Progenitor cell of endocrine pancreas (in vitro differentiated cells): Measurements from ENCODE around the gene FREM2. TPM values are rescaled to one million over a fixed set of nuclear protein-coding genes. Genes with fewer than 3 reads are reported as not detected.

ENCODE experiments used
- DNase-seq: peaks from one replicate; pipeline ENCODE4 v3.0.0; 2021; ENCODE audit warnings: low spot score; ENCODE audit not compliant: unreplicated experiment
- H3K27ac Mint-ChIP-seq: 2 replicates; pipeline ENCODE4 v1.8.0; 2021; ENCODE audit warnings: mild to moderate bottlenecking, moderate library complexity, mixed read lengths
- H3K27me3 Mint-ChIP-seq: 2 replicates; pipeline ENCODE4 v1.8.0; 2021; ENCODE audit warnings: mixed read lengths
- H3K36me3 Mint-ChIP-seq: 2 replicates; pipeline ENCODE4 v1.8.0; 2022; ENCODE audit warnings: mixed read lengths; ENCODE audit not compliant: insufficient read depth
- H3K4me1 Mint-ChIP-seq: 2 replicates; pipeline ENCODE4 v1.8.0; 2021; ENCODE audit warnings: low read depth, mixed read lengths
- H3K4me3 Mint-ChIP-seq: 2 replicates; pipeline ENCODE4 v1.8.0; 2021; ENCODE audit warnings: low read depth, mild to moderate bottlenecking, moderate library complexity, mixed read lengths
- H3K9me3 Mint-ChIP-seq: 2 replicates; pipeline ENCODE4 v1.8.0; 2021; ENCODE audit warnings: low read depth, mixed read lengths
- total RNA-seq: library from RNA; stranded (reverse); gene quantifications from 2 replicates; pipeline ENCODE4 v1.2.1, GENCODE V29; 2021
- TF ChIP-seq, protein P1 (sequence below): fragments of 200-600 bp; sonication (generic); IDR thresholded peaks from one replicate; pipeline ENCODE4 v1.5.0; 2021; ENCODE audit warnings: antibody characterized with exemption, mild to moderate bottlenecking; ENCODE audit not compliant: unreplicated experiment

The FREM2 gene
- total RNA-seq, 1 donor from 2014 or later: 75.3 TPM

DNA sequence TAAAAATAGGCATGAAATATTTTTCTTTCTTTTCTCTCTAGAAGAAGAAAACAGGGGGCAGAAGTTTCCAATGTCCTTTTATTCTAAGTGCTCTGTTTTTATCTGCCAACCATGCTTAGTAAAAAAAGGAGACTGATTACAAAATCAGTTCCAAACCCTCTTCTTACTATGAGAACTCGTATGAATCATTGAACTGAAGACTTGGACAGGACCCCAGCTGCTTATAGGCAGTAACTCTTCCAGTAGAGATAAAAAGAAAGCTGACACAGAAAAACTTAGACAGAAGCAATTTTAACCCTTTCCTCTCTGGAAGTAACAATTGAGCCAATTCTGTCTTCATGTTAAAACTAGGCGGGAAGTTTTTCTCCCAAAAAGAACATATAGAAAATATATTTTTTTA is 24.5 kb upstream of the FREM2 start:
- TF ChIP-seq, protein P1, sequence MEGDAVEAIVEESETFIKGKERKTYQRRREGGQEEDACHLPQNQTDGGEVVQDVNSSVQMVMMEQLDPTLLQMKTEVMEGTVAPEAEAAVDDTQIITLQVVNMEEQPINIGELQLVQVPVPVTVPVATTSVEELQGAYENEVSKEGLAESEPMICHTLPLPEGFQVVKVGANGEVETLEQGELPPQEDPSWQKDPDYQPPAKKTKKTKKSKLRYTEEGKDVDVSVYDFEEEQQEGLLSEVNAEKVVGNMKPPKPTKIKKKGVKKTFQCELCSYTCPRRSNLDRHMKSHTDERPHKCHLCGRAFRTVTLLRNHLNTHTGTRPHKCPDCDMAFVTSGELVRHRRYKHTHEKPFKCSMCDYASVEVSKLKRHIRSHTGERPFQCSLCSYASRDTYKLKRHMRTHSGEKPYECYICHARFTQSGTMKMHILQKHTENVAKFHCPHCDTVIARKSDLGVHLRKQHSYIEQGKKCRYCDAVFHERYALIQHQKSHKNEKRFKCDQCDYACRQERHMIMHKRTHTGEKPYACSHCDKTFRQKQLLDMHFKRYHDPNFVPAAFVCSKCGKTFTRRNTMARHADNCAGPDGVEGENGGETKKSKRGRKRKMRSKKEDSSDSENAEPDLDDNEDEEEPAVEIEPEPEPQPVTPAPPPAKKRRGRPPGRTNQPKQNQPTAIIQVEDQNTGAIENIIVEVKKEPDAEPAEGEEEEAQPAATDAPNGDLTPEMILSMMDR: no peak
- H3K27me3 Mint-ChIP-seq: no peaks in the 10 kb centered on the region
- H3K36me3 Mint-ChIP-seq: no peaks in the 10 kb centered on the region
- no peak overlapping the region for H3K4me3 Mint-ChIP-seq
- no peak for DNase-seq
- peaks cover 28% of the 10 kb centered on the region for H3K4me1 Mint-ChIP-seq
- H3K9me3 Mint-ChIP-seq: no peaks in the 10 kb centered on the region
- no peak overlapping the region for H3K27ac Mint-ChIP-seq

DNA sequence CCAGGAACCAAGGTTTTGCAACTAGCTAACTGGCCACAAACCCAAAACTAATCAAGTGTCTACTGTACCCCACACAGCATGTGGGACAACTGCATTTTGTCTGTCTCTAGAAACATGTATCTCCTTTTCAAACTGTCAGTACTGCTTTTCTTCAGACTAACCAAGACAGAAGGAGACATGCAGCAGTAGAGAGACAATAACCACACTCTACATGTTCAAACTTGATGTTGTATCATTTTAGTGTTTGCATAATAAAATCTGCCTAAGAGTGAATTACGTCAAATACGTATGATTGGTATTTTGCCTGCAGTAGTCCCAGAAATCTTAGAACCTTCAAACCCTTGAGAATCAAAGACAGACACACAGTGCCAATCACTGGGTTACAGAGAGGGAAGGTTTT is 22.0 kb upstream of the FREM2 start:
- Mint-ChIP-seq H3K36me3 (no peaks in the 10 kb centered on the region), H3K4me1 (peaks cover 20% of the 10 kb centered on the region), H3K9me3 (no peaks in the 10 kb centered on the region), H3K27me3 (no peaks in the 10 kb centered on the region), H3K27ac (no peak overlapping the region), H3K4me3 (no peak overlapping the region)
- TF ChIP-seq, protein P1: no peak
- DNase-seq: no peak

- Mint-ChIP-seq H3K4me3 (no peak overlapping the region), H3K4me1 (peaks cover 7% of the 10 kb centered on the region)
- TF ChIP-seq, protein P1: no peak
Measured at GRCh38 chr13:38667526-38668109, 19.3 kb upstream of the FREM2 start.

DNA sequence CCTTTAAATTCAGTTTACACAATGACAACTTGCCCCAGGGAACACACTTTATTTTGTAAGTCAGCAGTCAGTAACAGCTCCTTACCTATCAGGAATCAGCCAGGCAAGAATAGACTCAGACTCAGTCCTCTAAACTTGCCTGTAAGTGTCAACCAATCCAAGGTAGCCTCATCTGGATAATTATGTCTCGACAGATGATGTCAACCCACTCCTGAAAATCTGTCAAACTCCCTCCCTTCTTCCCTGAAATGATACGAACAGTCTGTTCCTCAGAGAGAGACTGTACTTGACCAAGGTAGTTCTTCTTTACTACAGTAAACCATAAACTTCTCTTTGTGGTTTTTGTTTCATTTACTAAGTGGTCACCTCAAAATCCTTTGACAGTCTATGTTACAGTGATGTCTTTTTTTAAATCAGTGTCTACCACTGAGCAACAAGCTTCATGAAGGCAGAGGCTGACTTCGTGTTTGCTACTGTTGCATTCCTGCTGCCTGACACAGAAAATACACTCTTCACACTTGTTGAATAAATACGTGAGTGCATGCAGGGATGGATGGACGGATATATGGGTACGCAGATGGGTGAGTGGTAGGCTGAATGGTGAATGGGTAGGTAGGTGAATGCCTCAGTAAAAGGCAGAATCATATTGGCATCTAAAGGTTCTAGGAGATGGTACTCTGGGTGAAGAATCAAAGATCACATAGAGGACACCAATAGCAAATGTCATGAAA is 17.5 kb upstream of the FREM2 start:
- TF ChIP-seq, protein P1: no peak
- H3K36me3 Mint-ChIP-seq: no peaks in the 10 kb centered on the region
- no peak overlapping the region for H3K4me3 Mint-ChIP-seq
- no peak overlapping the region for H3K27ac Mint-ChIP-seq
- no peaks in the 10 kb centered on the region for H3K9me3 Mint-ChIP-seq
- DNase-seq: no peak
- H3K27me3 Mint-ChIP-seq: no peaks in the 10 kb centered on the region
- peaks cover 5% of the 10 kb centered on the region for H3K4me1 Mint-ChIP-seq

More at GRCh38 chr13:38667526-38668109, 19.3 kb upstream of the FREM2 start:
- Mint-ChIP-seq H3K27me3 (no peaks in the 10 kb centered on the region), H3K9me3 (no peaks in the 10 kb centered on the region), H3K36me3 (no peaks in the 10 kb centered on the region), H3K27ac (no peak overlapping the region)
- no peak for DNase-seq

DNA sequence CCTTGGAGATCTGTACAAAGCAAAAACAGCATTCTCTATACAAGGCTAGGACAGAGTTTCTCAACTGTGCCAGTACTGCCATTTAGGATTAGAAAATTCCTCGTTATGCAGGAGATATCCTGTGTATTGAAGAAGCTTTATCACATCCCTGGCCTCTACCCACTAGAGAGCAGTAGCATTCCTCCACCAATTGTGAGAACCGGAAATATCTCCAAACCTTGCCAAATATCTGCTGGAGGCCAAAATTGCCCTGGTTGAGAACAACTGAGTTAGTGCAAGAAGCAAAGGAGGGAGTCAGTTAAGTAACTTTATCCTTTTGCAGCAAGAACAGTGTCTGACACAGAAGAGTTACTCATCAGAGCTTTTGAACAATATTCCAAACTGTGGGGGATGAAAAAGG is 16.2 kb upstream of the FREM2 start:
- peaks cover 5% of the 10 kb centered on the region for H3K4me1 Mint-ChIP-seq
- no peaks in the 10 kb centered on the region for H3K27me3 Mint-ChIP-seq
- no peaks in the 10 kb centered on the region for H3K36me3 Mint-ChIP-seq
- no peak overlapping the region for H3K4me3 Mint-ChIP-seq
- no peaks in the 10 kb centered on the region for H3K9me3 Mint-ChIP-seq
- no peak for DNase-seq
- TF ChIP-seq, protein P1: no peak
- no peak overlapping the region for H3K27ac Mint-ChIP-seq
